Stimulated activated CD4-positive, alpha-beta T cell treated with anti-CD3 and anti-CD28 coated beads, Interleukin-4, amount 100 ng/mL, for 4 hours (primary cell): ENCODE results near the gene TMEM120B.

ENCODE experiments used
- DNase-seq, 2 experiments: peaks; one replicate each; pipeline ENCODE4 v3.0.0-alpha.2; 2020

TMEM120B gene

DNA sequence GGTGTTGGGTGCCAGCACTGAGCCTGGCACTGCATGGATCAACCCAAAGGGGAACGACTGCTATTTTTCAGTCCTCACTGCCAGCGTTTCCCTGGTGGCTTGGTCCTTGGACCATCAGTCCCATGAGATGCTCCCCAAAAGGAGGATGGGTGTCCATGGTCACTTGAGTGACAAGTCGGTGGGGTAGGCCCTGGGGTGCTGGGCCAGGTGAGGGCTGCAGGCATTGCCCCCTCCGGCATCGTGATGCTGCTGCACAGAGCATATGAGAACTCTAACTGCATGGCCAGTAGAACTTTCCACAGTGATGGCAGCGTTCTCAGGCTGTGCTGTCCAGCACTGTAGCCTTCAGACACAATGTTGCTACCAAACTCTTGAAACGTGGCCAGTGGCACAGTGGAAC lies 107.5 kb downstream of the TMEM120B start:
- DNase-seq = no peak

DNA sequence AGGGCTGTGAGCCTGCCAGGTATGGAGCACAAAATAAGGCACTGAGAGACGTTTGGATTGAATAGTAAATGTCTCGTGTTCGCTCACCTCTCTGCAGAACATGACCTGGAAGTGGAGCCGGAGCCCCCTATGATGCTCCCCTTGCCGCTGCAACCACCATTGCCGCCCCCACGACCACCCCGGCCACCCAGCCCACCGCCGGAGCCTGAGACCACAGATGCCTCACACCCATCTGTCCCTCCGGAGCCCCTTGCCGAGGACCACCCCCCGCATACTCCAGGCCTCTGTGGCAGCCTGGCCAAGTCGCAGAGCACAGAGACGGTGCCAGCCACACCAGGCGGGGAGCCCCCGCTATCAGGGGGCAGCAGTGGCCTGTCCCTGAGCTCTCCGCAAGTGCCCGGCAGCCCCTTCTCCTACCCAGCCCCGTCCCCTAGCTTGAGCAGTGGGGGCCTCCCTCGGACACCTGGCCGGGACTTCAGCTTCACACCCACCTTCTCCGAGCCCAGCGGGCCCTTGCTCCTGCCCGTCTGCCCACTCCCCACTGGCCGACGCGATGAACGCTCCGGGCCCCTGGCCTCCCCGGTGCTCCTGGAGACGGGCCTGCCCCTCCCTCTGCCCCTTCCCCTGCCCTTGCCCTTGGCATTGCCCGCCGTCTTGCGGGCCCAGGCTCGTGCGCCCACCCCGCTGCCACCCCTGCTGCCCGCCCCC lies 110.0 kb downstream of the TMEM120B start:
- no peak for DNase-seq

- no peak for DNase-seq
Observed at GRCh38 chr12:121823101-121823726, 110.7 kb downstream of the TMEM120B start.

DNA sequence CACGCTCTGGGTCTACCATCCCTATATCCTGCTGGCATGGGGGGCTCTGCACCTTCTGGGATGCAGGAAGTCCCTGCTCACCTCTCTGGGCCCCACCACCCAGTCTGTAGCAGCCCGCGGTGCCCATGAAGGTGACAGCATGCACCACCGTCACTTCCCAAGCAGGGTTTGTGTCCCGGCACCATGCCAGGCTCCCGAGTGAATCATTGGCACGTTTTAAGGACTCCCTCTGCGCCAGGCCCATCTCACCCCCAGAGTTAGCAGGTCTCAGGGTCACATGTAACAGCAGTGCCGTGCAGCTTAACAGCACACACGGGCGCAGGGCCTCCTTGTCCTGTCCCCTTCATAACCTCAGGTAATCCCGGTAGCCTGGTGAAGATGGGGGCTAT lies 111.2 kb downstream of the TMEM120B start:
- DNase-seq = no peak

GRCh38 chr12:121825041-121825523 lies 112.5 kb downstream of the TMEM120B start:
- DNase-seq = no peak

- no peak for DNase-seq
Observed at GRCh38 chr12:121826318-121827150, 114.0 kb downstream of the TMEM120B start.

- DNase-seq = no peak
Observed at GRCh38 chr12:121827351-121828099, 115.0 kb downstream of the TMEM120B start.

DNA sequence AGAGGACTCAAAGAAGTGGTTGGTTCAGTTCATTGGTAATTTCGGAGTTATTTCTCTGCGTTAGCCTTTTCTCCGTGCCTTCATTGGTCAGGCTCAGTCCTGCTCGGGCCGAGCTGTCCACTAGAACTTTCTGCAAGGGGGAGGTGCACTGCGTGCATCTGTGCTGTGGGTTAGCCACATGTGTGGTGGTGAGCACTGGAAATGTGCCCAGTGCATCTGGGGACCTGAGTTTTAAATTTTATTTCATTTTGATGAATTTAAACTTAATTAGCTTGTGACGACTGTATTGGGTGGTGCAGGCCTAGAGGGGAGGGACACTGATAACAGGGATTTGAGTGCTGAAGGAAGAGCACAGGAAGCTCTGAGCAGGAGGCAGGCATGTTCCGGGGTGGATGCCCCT lies 115.8 kb downstream of the TMEM120B start:
- DNase-seq = no peak

DNA sequence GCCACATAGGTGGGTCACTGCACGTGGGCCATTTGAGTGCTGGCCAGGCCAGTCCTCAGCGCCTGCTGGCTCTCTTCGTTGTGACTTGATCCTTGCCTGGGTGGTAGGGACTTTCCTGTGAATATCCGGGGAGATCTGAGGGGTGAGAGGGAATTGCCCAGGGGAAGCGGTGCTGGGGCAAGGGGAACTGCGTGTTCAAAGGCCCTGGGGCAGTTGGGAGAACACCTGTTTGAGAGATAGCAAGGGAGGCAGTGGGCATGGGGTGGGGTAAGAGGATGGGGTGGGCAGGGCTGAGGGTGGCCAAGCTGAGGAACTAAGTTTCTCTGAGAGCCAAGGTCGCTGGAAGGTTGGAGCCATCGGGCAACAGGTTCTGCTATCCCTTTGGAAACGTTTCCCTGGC lies 116.3 kb downstream of the TMEM120B start:
- DNase-seq = no peak

GRCh38 chr12:121829250-121829918 lies 116.8 kb downstream of the TMEM120B start:
- DNase-seq = no peak

GRCh38 chr12:121830134-121830533 lies 117.6 kb downstream of the TMEM120B start:
- no peak for DNase-seq

DNA sequence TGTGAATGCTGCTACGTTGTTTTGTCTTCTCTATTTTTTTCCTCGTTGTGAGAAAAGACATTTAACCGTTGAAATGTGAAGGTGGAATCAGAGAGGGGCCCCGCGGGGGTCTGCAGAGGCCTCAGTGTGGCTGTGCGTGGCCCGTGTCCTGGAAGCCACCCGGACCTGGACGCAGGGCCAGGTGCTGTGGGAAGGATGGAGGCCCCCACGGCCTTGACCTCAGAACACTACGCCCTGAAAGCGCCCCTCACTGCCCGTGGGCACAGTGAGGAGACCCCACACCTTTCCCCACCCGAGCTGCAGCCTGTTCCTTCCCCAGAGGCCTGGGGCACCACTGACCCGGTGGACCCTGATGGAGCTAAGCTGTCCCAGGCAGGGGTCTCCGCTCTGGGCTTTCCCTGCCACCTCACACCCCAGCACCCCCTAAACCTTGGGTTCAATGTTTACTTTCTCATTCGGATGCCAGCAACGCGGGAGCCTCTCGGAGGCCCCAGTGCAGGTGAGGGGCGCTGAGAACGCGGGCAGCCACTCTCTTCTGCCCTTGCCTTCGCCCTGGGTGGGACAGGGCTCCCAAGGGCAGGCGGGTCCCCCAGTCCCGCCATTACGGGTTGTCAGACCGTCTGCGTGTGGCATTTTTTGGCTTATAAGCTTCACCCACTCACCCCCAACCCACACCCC lies 118.2 kb downstream of the TMEM120B start:
- no peak for DNase-seq
